Erythroblast (primary cell): Measurements from ENCODE around the gene CNOT6L.

Experiments used
- GATA1 ChIP-seq: IDR thresholded peaks from 2 replicates; pipeline ENCODE4 v1.6.1; 2011; ENCODE audit warnings: low read depth, mild to moderate bottlenecking, control low read depth, low read length, moderate library complexity
- POLR2A ChIP-seq: IDR thresholded peaks from 2 replicates; pipeline ENCODE4 v1.6.1; 2011; ENCODE audit warnings: mild to moderate bottlenecking, low read length

DNA sequence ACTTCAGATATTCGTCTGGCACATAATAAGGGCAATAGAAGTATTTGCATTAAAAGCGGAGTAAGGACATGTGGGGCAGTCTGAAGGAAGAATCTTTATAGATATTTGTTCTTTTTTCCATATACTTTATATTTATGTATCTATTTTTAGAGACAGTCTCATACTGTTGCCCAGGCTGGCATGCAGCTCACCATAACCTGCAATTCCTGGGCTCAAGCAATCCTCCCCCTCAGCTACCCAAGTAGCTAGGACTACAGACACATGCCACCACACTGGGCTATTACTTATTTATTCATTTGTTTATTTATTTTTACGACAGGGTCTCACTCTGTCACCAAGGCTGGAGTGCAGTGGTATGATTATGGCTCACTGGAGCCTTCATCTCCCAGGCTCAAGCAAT lies 26.8 kb upstream of the CNOT6L start:
- TF ChIP-seq POLR2A, result no peak
- TF ChIP-seq GATA1, result no peak
